Measurements from ENCODE around the gene SFXN5. TPM values are rescaled to one million over a fixed set of nuclear protein-coding genes. Genes with fewer than 3 reads are reported as not detected.
A peak's percentile ranks its signal among the peaks of the same experiment; 100 is the strongest.

The SFXN5 gene
- total RNA-seq, 2 donors from 2014 or later: 10.3 to 10.9 TPM

GRCh38 chr2:73004889-73005596, 66.5 kb downstream of the SFXN5 start:
- intact Hi-C loops (cut with DNase I): no loop called here
- no peak for DNase-seq (ENCODE audit: low spot score)

GRCh38 chr2:73004466-73004865, 67.0 kb downstream of the SFXN5 start:
- intact Hi-C loops (cut with DNase I): no loop called here
- no peak for DNase-seq (ENCODE audit: low spot score)

- no peak for DNase-seq (ENCODE audit: low spot score)
- intact Hi-C loops (cut with DNase I): no loop called here
These were observed 68.5 kb downstream of the SFXN5 start for GRCh38 chr2:73003027-73003426.

DNA sequence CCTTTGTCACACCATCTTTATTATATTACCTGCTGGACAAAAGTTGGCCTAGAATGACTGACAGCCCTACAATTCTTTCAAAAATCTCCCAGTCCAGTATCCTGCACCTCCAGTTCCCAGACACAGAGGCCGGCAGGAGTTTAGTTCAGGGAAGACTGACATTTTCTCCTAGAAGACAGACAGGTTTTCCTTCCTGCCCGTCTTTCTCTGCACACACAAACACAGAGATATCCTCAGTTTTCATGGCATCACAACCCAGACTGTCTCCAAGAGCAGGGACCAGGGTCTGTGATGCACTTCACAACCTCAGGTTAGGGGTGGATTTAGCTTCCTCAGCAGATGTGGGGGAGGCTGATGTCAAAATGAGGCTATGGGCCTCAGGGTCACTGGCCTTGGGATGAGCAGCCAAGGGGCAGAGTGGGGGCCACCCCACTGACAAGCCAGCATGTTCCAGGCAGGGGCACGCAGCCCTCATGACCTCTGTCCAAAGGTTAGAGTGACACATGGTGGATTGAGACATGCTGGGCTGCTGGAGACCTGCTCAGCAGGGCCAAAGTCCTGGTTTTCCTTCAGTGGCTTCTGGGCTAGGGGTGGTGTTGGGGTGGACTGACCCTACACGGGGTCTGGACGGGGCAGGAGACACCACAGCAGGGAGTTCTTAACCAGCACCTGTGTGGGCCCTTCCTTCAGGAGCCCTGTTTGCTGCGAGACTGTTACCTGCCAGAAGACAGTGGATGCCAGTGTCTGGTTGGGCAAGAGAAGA, 70.5 kb downstream of the SFXN5 start:
- intact Hi-C loops (cut with DNase I): no loop called here

DNA sequence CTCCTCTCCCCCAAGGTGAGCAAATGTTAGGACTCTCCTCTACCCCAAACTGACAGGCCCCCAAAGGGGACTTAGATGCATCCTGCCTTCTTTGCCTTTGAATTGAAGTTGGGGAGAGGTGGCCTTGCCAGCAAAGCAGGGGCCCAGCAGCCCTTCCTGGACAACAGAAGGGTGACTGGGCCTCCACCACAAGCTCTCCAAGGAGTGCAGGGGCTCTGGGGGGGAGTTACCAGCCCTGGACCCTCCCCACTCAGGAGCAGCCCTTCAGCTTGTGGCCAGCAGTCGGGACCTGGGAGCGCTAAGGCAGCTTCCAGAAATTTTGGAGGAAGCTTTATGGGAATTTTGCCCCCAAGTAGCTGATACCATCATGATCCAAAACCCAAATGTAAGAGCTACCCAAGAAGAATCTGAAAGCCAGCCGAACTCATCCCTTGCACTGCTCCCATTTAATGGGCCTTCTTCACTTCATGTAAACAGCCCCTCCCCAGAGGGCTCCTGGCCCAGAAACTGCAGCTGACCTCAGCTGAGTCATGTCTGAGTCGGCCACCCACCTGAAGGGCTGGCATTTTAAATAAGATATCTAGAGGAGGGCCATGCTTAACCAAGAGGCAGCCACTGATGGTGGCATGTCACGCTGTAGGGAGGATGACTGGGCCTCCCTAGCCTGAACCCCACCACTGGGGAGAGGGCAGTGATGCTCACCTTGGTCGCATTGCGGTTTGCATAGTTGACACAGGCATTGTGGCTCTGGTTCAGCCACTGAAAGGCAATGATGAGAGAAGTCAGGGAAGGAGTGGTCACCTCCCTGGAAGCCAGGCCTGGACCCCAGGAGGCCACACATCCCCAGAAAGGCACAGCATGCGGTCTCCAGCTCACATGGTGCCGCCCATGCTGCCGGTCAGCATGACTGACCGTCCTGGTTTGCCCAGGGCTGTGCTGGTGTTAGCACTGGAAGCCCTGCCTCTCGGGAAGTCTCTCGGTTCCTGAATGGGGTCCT, 71.5 kb downstream of the SFXN5 start:
- intact Hi-C loops (cut with DNase I): no loop called here
- DNase-seq (ENCODE audit: low spot score): peak; percentile 66

More for the DNA sequence above, 70.5 kb downstream of the SFXN5 start:
- DNase-seq (ENCODE audit: low spot score): peak; percentile 51

DNA sequence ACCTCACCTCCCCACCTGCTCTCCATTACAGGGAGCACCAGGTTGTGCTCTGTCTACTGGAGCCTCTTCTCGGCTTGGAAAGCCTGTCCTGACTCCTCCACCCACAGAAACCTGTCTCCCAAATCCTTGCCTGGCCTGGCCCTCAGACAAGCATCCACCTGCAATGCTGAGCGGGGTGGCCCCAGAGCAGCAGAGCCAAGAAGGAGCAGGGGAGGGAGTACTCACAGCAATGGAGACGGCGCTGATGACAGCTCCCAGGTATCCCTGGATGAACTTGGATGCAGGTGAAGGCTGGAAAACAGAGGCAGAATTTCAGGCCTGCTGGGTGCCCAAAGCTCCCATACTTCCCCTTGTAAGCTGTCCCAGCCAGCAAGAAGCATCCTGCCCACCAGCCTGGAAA, 72.8 kb downstream of the SFXN5 start:
- no peak for DNase-seq (ENCODE audit: low spot score)
- intact Hi-C loops (cut with DNase I): no loop called here

DNA sequence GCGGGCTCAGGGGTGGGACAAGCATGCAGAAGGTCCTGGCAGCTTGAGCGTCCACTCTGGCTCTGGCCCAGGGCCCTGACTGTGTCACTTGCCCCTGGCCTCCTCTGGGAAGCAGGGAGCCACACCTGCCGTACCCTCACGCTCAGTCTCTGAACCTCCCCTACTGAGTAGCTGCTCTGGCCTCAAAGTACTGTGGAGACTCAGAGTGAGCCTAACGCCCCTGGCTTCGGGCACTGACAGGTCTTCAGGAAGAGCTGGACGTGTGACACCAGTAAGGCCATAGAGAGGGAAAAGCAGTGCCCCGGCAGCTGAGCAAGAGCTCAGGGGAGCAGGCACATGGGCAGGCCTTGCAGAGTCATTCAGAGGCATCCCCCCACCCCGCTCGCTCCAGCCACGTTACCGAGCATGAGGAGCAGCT, 73.3 kb downstream of the SFXN5 start:
- DNase-seq (ENCODE audit: low spot score): no peak
- intact Hi-C loops (cut with DNase I): no loop called here

GRCh38 chr2:72996117-72996502, 75.4 kb downstream of the SFXN5 start:
- DNase-seq (ENCODE audit: low spot score): no peak
- intact Hi-C loops (cut with DNase I): no loop called here

DNA sequence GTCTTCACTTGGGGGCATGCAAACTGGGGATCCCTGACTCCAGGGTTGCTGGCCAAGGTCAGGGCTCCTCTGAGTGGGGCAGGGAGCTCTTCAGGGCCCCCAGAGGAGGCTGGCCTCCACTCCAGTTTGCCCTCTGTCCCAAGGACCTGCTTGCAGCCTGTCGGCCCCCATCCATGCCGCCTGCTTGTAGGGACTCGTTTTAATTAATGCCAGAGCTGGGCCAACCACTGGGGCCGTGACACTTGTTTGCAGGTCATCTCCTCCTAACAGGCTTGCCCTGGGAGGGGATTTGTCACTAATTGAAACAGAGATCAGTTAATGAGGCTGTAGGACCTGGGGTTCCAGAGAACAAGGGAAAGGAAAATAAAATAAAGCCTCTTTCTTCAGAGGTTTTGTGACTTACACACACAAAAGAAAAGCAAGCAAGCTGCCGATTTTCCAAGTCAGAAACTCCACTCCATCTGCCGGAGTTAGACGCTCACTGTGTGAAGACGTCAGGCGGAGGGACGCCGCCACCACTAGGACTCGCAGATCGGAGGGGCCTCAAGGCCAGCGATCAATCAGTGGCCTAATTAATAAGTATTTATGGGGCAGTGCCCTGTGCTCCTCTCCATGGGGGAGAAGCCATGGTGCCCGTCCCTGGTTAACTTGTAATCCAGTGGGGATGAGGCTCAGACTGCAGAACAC, 75.9 kb downstream of the SFXN5 start:
- DNase-seq (ENCODE audit: low spot score): no peak
- intact Hi-C loops (cut with DNase I): no loop called here

GRCh38 chr2:72994991-72995380, 76.5 kb downstream of the SFXN5 start:
- intact Hi-C loops (cut with DNase I): loop anchor here (5.0 kb wide), 1 partner anchor 167 kb away; no protein-coding TSS in a partner anchor
- peak; percentile 28 for DNase-seq (ENCODE audit: low spot score)

DNA sequence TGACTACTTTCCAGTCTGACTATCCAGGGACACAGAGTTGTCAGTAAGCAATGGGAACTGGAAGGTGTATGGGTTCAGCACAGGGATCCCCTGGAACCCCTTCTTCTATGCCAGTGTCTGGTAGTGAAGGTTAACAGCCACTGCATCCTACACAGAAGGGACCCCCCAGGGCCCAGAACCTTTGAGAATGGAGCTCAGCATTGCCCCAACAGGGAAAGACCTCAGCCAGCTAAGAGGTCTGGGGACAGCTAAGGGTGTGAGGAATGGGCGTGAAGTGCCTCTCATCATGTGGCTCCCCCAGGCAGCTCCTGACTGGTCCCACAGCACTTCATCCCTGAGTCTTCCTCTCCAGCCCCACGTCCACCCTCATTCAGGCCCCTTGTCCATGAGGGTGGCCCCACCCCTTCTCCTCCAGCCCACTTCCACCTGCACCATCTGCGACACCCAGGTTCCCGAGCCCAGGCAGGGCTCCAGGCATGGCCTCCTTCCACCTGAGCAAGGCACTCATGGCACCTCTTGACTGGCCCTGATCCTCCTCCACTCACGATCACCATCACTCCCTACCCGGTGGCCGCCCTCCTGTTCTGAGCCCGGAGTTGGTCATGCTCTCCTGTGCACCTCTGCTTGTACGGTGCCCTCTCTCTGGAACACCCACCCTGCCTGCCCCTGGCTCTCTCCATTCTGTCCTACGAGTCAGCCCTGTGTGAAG, 77.1 kb downstream of the SFXN5 start:
- DNase-seq (ENCODE audit: low spot score): peak; percentile 73
- intact Hi-C loops (cut with DNase I): loop anchor here (5.0 kb wide), 1 partner anchor 168 kb away; no protein-coding TSS in a partner anchor

DNA sequence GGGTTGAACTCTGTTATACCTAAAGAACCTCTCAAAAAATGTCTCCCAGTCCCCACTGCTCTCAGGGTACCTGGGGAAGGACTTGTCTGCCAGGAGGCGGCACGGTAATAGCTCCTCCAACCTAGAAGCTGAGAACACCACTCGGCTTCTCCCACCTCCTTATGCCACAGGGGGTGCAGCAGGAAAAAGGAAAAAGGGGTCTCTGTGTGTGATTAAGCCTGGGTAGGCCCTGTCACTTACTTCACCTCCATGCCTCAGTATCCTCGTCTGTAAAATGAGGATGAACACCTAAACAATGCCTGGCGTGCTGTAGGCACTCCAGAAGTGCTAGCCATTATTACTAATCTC, 77.6 kb downstream of the SFXN5 start:
- intact Hi-C loops (cut with DNase I): loop anchor here (5.0 kb wide), 1 partner anchor 168 kb away; no protein-coding TSS in a partner anchor
- DNase-seq (ENCODE audit: low spot score): peak; percentile 26

GRCh38 chr2:72993147-72993932, 78.2 kb downstream of the SFXN5 start:
- DNase-seq (ENCODE audit: low spot score): peak; percentile 49
- intact Hi-C loops (cut with DNase I): loop anchor here (5.0 kb wide), 1 partner anchor 169 kb away; no protein-coding TSS in a partner anchor

GRCh38 chr2:72992734-72993102, 78.8 kb downstream of the SFXN5 start:
- DNase-seq (ENCODE audit: low spot score): peak; percentile 62
- intact Hi-C loops (cut with DNase I): loop anchor here (5.0 kb wide), 1 partner anchor 170 kb away; no protein-coding TSS in a partner anchor

DNA sequence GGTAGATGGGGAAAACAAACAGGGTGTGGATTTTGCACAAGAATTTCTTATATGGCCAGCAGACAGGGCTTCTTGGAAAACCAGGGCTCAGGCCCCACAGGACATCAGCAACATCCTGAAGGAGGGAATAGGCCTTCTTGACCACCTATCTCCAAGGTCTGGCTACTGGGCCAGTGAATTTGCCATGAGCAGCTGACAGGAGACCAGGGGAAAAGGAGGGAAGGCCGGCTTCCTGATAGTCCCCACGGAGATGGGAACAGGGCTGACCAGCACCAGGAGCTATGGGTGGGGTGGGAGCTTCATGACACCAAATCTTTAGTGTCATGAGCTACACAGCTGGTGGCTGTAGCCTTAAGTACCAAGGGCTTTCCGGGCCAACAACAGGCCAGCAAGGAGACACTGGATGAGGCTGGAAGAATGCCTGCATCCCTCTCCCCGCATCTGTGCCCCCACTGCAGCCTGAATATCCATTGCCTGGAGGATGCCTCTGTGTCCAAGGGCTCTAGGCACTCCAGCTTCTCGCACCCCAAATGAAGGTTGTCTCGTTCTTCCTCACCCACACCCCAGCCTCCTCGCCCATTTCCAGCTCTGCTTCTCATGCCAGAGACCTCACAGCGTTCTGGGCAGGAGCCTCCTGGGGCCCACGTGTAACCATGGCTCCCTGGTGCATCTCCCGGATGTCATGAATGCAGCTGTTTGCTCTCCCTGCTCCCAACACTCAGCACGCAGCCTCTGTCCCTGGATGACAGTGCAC, 79.4 kb downstream of the SFXN5 start:
- intact Hi-C loops (cut with DNase I): loop anchor here (5.0 kb wide), 1 partner anchor 170 kb away; no protein-coding TSS in a partner anchor
- DNase-seq (ENCODE audit: low spot score): peak; percentile 46

DNA sequence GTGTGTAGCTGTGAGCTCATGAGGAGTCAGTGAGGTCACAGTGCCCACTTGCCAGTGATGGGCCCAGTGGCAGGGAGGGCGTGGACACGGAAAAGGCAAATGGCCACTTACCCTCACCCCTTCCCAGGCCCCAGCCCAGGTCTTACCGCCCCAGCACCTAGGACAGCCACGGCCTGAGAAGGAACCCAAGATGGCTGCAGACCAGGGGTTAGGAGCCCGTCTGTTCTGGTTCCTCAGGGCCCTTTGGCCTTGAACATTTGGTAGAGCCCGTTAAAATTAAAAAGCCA, 80.1 kb downstream of the SFXN5 start:
- no peak for DNase-seq (ENCODE audit: low spot score)
- intact Hi-C loops (cut with DNase I): loop anchor here (5.0 kb wide), 1 partner anchor 171 kb away; no protein-coding TSS in a partner anchor

Data from posterior vena cava (tissue), 2 donors.